Fibroblast of the aortic adventitia (primary cell): ENCODE data around the gene CAMP. TPM values are rescaled to one million over a fixed set of nuclear protein-coding genes. Genes with fewer than 3 reads are reported as not detected.

Source experiments
- DNase-seq: peaks from one replicate; pipeline ENCODE4 v3.0.0-alpha.2; 2010; ENCODE audit warnings: low read depth
- H3K4me3 ChIP-seq: 2 replicates; pipeline ENCODE4 v1.5.1; 2011; ENCODE audit warnings: low read depth, mild to moderate bottlenecking, control low read depth, low read length, moderate library complexity
- total RNA-seq: library from RNA; depleted of rRNA; stranded (reverse); fragments of >200 nt; gene quantifications from 2 replicates; pipeline ENCODE4 v1.2.3, GENCODE V29; 2012; ENCODE audit warnings: low replicate concordance
- TF ChIP-seq, protein P1 (sequence below): IDR thresholded peaks from 2 replicates; pipeline ENCODE4 v1.5.1; 2011; ENCODE audit warnings: mild to moderate bottlenecking, low read length, control low read depth, inconsistent platforms; ENCODE audit not compliant: insufficient read depth

Gene CAMP
- total RNA-seq, result not detected in 2 replicates

DNA sequence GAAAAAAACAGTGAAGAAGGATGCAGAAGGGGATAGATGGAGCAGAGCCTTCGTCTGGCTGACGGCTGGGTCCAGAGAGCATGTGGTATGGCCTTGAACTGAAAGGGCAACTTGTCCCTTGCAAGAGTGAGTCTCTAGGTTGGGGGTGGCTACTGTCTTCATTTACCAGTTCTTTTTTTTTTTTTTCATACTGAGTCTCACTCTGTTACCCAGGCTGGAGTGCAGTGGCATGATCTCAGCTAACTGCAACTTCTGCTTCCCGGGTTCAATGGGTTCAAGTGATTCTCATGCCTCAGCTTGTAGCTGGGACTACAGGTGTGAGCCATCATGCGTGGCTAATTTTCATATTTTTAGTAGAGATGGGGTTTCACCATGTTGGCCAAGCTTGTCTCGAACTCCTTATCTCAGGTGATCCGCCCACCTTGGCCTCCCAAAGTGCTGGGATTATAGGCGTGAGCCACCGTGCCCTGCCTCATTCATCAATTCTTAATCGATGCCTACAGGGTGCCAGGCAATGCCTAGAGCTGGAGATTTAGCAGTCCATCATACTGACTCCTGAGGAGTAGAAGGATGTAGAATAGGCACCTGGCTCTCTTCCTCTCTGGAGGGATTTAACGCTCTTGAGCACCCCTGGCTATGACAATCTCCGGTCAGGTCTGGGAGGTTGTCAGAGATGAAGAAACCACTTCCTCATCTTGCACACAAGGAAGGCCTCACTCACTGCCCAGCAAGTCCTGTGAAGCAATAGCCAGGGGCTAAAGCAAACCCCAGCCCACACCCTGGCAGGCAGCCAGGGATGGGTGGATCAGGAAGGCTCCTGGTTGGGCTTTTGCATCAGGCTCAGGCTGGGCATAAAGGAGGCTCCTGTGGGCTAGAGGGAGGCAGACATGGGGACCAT is at the start of gene CAMP:
Gene CAMP (plus strand): TSS at position 880 of the 898 bp plus-strand sequence. CDS start 17 bp downstream, at position 897.
- TF ChIP-seq, protein P1, sequence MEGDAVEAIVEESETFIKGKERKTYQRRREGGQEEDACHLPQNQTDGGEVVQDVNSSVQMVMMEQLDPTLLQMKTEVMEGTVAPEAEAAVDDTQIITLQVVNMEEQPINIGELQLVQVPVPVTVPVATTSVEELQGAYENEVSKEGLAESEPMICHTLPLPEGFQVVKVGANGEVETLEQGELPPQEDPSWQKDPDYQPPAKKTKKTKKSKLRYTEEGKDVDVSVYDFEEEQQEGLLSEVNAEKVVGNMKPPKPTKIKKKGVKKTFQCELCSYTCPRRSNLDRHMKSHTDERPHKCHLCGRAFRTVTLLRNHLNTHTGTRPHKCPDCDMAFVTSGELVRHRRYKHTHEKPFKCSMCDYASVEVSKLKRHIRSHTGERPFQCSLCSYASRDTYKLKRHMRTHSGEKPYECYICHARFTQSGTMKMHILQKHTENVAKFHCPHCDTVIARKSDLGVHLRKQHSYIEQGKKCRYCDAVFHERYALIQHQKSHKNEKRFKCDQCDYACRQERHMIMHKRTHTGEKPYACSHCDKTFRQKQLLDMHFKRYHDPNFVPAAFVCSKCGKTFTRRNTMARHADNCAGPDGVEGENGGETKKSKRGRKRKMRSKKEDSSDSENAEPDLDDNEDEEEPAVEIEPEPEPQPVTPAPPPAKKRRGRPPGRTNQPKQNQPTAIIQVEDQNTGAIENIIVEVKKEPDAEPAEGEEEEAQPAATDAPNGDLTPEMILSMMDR, result no peak
- peak; percentile 45 for DNase-seq
- H3K4me3 ChIP-seq, result no peak within 1 kb of the TSS

DNA sequence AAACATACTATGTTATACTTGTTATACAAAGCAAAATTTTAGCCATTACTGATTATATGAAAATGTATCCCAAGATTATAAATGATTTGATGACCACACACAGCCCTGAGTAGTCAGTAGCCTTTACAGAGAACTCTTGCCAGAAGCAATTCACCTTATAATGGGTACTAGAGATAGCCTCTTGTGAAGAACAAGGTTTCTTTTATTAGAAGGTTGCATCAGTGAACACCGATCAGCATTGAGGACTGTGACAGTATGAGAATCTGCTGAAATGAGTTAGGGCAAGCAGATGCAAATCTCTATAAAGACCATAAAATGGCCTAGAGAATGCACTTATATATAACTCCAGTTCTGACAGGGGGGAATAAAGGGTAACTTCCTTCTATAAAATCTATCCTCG is 45.2 kb upstream of the CAMP start:
- no peak for DNase-seq
- TF ChIP-seq, protein P1, result no peak
- no peak overlapping the region for H3K4me3 ChIP-seq

DNA sequence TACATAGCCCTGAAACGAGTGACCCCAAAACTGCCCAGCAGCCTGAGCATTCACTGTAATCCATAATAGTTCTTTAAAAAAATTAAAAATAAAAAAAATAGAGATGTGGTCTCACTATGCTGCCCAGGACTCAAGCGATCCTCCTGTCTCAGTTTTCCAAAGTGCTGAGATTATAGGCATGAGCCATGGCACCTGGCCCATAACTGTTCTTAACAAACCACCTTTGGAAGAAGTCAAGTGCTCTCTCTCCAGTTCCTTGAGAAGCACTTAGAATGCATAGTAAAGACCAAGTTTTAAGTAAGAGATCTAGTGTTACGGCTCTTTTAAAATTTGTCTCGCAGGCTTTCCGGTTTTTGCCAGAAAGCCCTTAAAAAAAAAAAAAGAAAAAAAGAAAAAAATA is 43.3 kb upstream of the CAMP start:
- no peak overlapping the region for H3K4me3 ChIP-seq
- DNase-seq, result no peak
- TF ChIP-seq, protein P1, result no peak

DNA sequence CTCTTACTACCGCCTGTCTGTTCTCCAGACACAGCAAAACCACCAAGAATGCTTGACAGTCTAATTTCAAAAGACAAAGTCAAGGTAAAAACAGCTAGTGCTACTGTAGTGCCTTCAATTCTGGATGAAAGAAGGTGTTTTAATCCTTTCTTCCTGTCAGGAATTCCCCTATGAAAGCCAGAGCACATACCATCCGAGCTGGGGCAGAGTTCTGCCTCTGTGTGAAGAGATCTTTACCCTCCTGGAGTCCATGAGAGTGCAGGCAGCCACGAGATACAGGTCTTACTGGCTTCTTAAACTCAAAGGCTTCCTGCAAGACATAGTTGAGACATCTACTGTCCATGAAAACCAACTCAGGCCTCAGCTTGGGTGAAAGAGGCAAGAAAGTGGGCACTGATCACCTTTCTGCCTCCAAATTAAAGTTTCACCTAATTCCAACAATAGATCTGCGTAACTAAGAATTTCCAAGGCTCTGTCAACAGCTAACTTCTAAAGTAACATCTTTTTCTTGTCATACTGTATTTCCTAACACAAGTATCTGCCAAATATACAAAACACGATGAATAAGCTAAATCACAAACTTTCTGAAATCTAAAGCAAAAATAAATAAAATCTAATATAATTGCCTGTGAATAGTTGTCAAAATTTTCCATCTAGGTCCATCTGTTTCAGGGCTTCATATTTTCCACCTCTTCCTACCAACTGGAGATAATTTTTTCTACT is 42.6 kb upstream of the CAMP start:
- TF ChIP-seq, protein P1, result no peak
- no peak overlapping the region for H3K4me3 ChIP-seq
- DNase-seq, result no peak

DNA sequence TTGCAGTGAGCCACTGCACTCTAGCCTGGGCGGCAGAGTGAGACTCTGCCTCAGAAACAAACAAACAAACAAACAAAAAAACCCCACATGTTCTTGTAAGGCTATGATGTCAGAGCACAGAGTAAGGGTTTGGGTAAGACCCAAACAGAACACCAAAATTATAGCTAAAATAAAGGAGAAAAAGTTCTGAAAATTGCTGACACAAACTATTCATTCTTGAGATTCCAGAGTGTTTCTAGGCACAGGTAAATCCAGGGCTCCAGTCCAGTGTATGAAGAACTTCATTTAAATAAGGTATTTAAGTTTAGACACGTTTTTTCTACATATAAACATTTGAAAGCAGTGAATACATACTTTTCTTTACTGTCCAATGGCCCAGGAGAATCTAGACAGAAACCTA is 39.0 kb upstream of the CAMP start:
- TF ChIP-seq, protein P1, result no peak
- no peak for DNase-seq
- no peak overlapping the region for H3K4me3 ChIP-seq

- TF ChIP-seq, protein P1, result no peak
- no peak overlapping the region for H3K4me3 ChIP-seq
- DNase-seq, result no peak
These were observed 38.2 kb upstream of the CAMP start for GRCh38 chr3:48185129-48185528.
